Measurements from ENCODE around the gene MBOAT1. TPM values are rescaled to one million over a fixed set of nuclear protein-coding genes. Genes with fewer than 3 reads are reported as not detected.

Gene MBOAT1
- total and polyA plus RNA-seq, 2 experiments from 2014 or later: 0.74 to 10.4 TPM

- Histone ChIP-seq H4K20me1 (ENCODE audit: insufficient read depth, poor library complexity, severe bottlenecking) (no peaks in the 10 kb centered on the region), H3K9me3 (ENCODE audit: low read depth) (no peaks in the 10 kb centered on the region), H2AFZ (no peak overlapping the region), H3K4me1 (ENCODE audit: insufficient read depth) (peaks cover 12% of the 10 kb centered on the region), H3K36me3 (replicated peaks; ENCODE audit: insufficient read depth, low read depth) (no peaks in the 10 kb centered on the region), H3K27me3 (no peaks in the 10 kb centered on the region), H3K27ac (no peak overlapping the region), H3K79me2 (no peaks in the 10 kb centered on the region), H3K4me2 (no peak overlapping the region), H3K4me3 (no peak overlapping the region), H3K9me2 (replicated peaks; ENCODE audit: insufficient read depth) (no peaks in the 10 kb centered on the region)
- TF ChIP-seq EZH2phosphoT487 (IDR thresholded peaks at IDR 0.05; ENCODE audit: low read depth, severe bottlenecking, unreplicated experiment): no peak
- no peak for TF ChIP-seq EZH2 (IDR thresholded peaks at IDR 0.05; ENCODE audit: borderline replicate concordance)
- no peak for TF ChIP-seq CTCF (IDR thresholded peaks at IDR 0.05; ENCODE audit: poor library complexity)
- WGBS (ENCODE audit: low lambda C conversion rate, missing lambda C conversion rate): 91% methylated on average over 3 of the region's 6 CpGs
- DNase-seq (ENCODE audit: low spot score): no peak
These were observed 22.8 kb upstream of the MBOAT1 start for GRCh38 chr6:20235041-20235440.

- 66% methylated on average over 7 of the region's 7 CpGs for WGBS (ENCODE audit: low lambda C conversion rate, missing lambda C conversion rate)
- TF ChIP-seq EZH2 (IDR thresholded peaks at IDR 0.05; ENCODE audit: borderline replicate concordance): no peak
- TF ChIP-seq CTCF (IDR thresholded peaks at IDR 0.05; ENCODE audit: poor library complexity): no peak
- no peak for TF ChIP-seq EZH2phosphoT487 (IDR thresholded peaks at IDR 0.05; ENCODE audit: low read depth, severe bottlenecking, unreplicated experiment)
These were observed 21.9 kb upstream of the MBOAT1 start for GRCh38 chr6:20234136-20234535.

GRCh38 chr6:20233007-20233730, 20.9 kb upstream of the MBOAT1 start:
- H4K20me1 ChIP-seq (ENCODE audit: insufficient read depth, poor library complexity, severe bottlenecking): no peaks in the 10 kb centered on the region
- H3K27me3 ChIP-seq: no peaks in the 10 kb centered on the region
- H3K9me2 ChIP-seq (replicated peaks; ENCODE audit: insufficient read depth): no peaks in the 10 kb centered on the region
- H3K79me2 ChIP-seq: no peaks in the 10 kb centered on the region
- no peak overlapping the region for H3K4me2 ChIP-seq
- H3K36me3 ChIP-seq (replicated peaks; ENCODE audit: insufficient read depth, low read depth): no peaks in the 10 kb centered on the region
- WGBS (ENCODE audit: low lambda C conversion rate, missing lambda C conversion rate): 98% methylated on average over 39 of the region's 44 CpGs
- H2AFZ ChIP-seq: no peak overlapping the region
- no peak overlapping the region for H3K27ac ChIP-seq
- no peak overlapping the region for H3K4me3 ChIP-seq
- H3K4me1 ChIP-seq (ENCODE audit: insufficient read depth): peaks cover 9% of the 10 kb centered on the region
- TF ChIP-seq EZH2phosphoT487 (IDR thresholded peaks at IDR 0.05; ENCODE audit: low read depth, severe bottlenecking, unreplicated experiment): no peak
- TF ChIP-seq EZH2 (IDR thresholded peaks at IDR 0.05; ENCODE audit: borderline replicate concordance): no peak
- TF ChIP-seq CTCF (IDR thresholded peaks at IDR 0.05; ENCODE audit: poor library complexity): no peak
- DNase-seq (ENCODE audit: low spot score): no peak
- no peaks in the 10 kb centered on the region for H3K9me3 ChIP-seq (ENCODE audit: low read depth)

More at GRCh38 chr6:20234136-20234535, 21.9 kb upstream of the MBOAT1 start:
- Histone ChIP-seq H2AFZ (no peak overlapping the region), H3K79me2 (no peaks in the 10 kb centered on the region), H3K4me2 (no peak overlapping the region), H3K27me3 (no peaks in the 10 kb centered on the region), H3K9me2 (replicated peaks; ENCODE audit: insufficient read depth) (no peaks in the 10 kb centered on the region), H4K20me1 (ENCODE audit: insufficient read depth, poor library complexity, severe bottlenecking) (no peaks in the 10 kb centered on the region), H3K4me3 (no peak overlapping the region), H3K9me3 (ENCODE audit: low read depth) (no peaks in the 10 kb centered on the region), H3K27ac (no peak overlapping the region), H3K4me1 (ENCODE audit: insufficient read depth) (peaks cover 12% of the 10 kb centered on the region), H3K36me3 (replicated peaks; ENCODE audit: insufficient read depth, low read depth) (no peaks in the 10 kb centered on the region)
- DNase-seq (ENCODE audit: low spot score): no peak

Measured in hepatocyte (in vitro differentiated cells).